ENCODE data around the gene KCNMA1. TPM values are rescaled to one million over a fixed set of nuclear protein-coding genes. Genes with fewer than 3 reads are reported as not detected.

The KCNMA1 gene
- total RNA-seq, 1 experiment from 2014 or later, result 143 TPM

GRCh38 chr10:77380723-77381122, 256.9 kb downstream of the KCNMA1 start:
- Histone ChIP-seq H3F3A (ENCODE audit: low read length, unreplicated experiment) (no peaks in the 10 kb centered on the region), H3K4me2 (ENCODE audit: low read length) (no peak overlapping the region), H3K9me3 (ENCODE audit: low read length) (no peaks in the 10 kb centered on the region), H4K20me1 (ENCODE audit: low read length) (no peaks in the 10 kb centered on the region), H3K9ac (ENCODE audit: low read length) (no peak overlapping the region), H3K9me2 (replicated peaks; ENCODE audit: low read length) (no peaks in the 10 kb centered on the region), H3K4me3 (ENCODE audit: low read length) (no peak overlapping the region), H3K36me3 (ENCODE audit: low read depth, low read length) (no peaks in the 10 kb centered on the region), H3K27ac (ENCODE audit: low read length) (no peak overlapping the region), H3K27me3 (ENCODE audit: low read length) (no peaks in the 10 kb centered on the region), H2AFZ (ENCODE audit: low read length) (no peak overlapping the region), H3K79me2 (ENCODE audit: low read length) (0 out of 2 replicates have a peak, but pooled peaks cover under 1% of the 10 kb centered on the region), H3K4me1 (ENCODE audit: insufficient read depth, low read length) (peaks cover under 1% of the 10 kb centered on the region; the same call in 1 of the 2 replicates)
- no TSS peak for BruUV-seq (replicated peaks)
- no peak for DNase-seq
- POLR2A ChIA-PET (ENCODE audit: unreplicated experiment), result interaction anchor here (1.0 kb wide), 1 partner anchor 10 kb away, joined by 3 read pairs; no protein-coding TSS in a partner anchor
- TF ChIP-seq CTCF (conservative IDR thresholded peaks at IDR 0.05; ENCODE audit: low read depth, low read length) (no peak), EZH2 (IDR thresholded peaks at IDR 0.05; ENCODE audit: low read length, unreplicated experiment) (no peak), EZH2phosphoT487 (IDR thresholded peaks at IDR 0.05; ENCODE audit: borderline replicate concordance, low read length) (no peak)
- intact Hi-C loops (cut with micrococcal nuclease), result no loop called here
- ATAC-seq, result no peak
- CTCF ChIA-PET, result no interaction called here

DNA sequence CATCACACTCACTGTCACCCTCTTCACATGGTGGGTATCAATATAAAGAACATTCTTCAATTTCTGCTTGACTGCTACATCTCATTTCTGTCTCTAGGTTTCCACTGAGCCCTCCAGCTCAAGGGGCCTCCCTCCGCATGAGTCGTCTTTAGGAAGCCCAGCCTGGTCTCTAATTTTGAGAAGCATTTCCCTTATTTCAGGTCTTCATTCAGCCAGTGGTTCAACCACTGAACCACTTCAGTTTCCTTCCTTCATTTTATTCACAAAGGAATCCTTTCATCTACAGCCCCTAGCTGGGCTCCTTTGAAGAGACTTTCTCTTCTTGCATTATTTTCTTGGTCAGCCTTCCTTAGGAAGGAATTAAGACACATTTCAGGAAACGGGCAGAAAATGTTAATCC, 257.4 kb downstream of the KCNMA1 start:
- Histone ChIP-seq H3K4me1 (ENCODE audit: insufficient read depth, low read length) (no peaks in the 10 kb centered on the region), H3F3A (ENCODE audit: low read length, unreplicated experiment) (no peaks in the 10 kb centered on the region), H4K20me1 (ENCODE audit: low read length) (no peaks in the 10 kb centered on the region), H3K4me2 (ENCODE audit: low read length) (no peak overlapping the region), H3K9ac (ENCODE audit: low read length) (no peak overlapping the region), H3K4me3 (ENCODE audit: low read length) (no peak overlapping the region), H3K36me3 (ENCODE audit: low read depth, low read length) (no peaks in the 10 kb centered on the region), H3K79me2 (ENCODE audit: low read length) (no peaks in the 10 kb centered on the region), H3K9me3 (ENCODE audit: low read length) (no peaks in the 10 kb centered on the region), H2AFZ (ENCODE audit: low read length) (no peak overlapping the region), H3K9me2 (replicated peaks; ENCODE audit: low read length) (no peaks in the 10 kb centered on the region), H3K27me3 (ENCODE audit: low read length) (no peaks in the 10 kb centered on the region), H3K27ac (ENCODE audit: low read length) (no peak overlapping the region)
- DNase-seq, result no peak
- CTCF ChIA-PET, result no interaction called here
- intact Hi-C loops (cut with micrococcal nuclease), result no loop called here
- TF ChIP-seq EZH2phosphoT487 (IDR thresholded peaks at IDR 0.05; ENCODE audit: borderline replicate concordance, low read length) (no peak), CTCF (conservative IDR thresholded peaks at IDR 0.05; ENCODE audit: low read depth, low read length) (no peak), EZH2 (IDR thresholded peaks at IDR 0.05; ENCODE audit: low read length, unreplicated experiment) (no peak)
- POLR2A ChIA-PET (ENCODE audit: unreplicated experiment), result interaction anchor here (1.0 kb wide), 1 partner anchor 10 kb away, joined by 3 read pairs; no protein-coding TSS in a partner anchor
- BruUV-seq (replicated peaks), result no TSS peak
- no peak for ATAC-seq

DNA sequence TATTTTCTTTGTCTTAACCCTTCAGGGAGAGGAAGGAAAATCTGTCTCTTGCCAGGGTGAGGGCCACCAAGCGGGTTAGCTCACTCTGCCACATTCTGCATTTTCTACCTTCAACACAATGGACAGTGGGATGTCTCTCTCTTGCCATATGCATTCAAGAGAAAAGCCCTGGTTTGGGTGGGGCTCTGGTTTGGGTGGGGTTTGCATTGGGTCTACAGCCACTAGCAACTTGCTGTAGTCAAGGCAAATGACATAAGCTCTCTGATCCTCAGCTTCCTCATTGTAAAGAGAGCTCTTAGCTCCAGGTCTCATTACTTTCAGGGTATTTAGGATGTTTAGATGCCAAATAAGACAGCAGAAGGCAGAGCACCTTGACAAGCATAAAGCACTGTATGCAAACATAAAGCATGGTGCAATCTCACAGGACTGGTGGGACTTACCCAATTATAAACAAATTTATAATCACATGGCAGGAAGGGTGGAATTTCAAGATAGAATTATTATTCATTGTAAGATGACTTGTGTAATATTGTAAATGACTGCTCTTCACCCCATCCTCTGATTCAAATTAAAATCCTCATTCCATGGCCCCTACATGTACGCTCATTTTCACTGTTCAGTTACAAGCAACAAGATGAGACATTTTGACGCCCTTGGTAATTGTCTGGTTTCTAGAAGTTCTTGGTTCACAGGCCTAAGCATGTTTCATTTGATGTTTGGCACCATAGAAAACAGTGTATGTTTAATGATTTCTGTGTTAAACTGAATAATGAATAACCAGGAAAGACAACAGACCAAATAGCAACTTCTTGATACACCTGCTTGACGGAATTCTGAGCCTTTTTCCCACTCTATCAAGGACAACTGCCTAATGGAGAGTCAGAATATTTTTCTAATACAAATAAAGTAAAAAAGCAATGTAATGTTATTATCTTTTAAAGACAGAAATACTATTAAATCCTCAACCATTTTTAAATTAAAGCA, 258.9 kb downstream of the KCNMA1 start:
- CTCF ChIA-PET, result no interaction called here
- no peak overlapping the region for H3K27ac ChIP-seq (ENCODE audit: low read length)

More for the DNA sequence above, 258.9 kb downstream of the KCNMA1 start:
- POLR2A ChIA-PET (ENCODE audit: unreplicated experiment), result interaction anchor here (0.5 kb wide), 1 partner anchor 21 kb away, joined by 4 read pairs; no protein-coding TSS in a partner anchor
- Histone ChIP-seq H3K79me2 (ENCODE audit: low read length) (no peaks in the 10 kb centered on the region), H2AFZ (ENCODE audit: low read length) (no peak overlapping the region), H3K9me2 (replicated peaks; ENCODE audit: low read length) (no peaks in the 10 kb centered on the region), H3K36me3 (ENCODE audit: low read depth, low read length) (peaks cover 7% of the 10 kb centered on the region), H3K9me3 (ENCODE audit: low read length) (no peaks in the 10 kb centered on the region), H3K9ac (ENCODE audit: low read length) (no peak overlapping the region), H3K4me3 (ENCODE audit: low read length) (no peak overlapping the region), H3F3A (ENCODE audit: low read length, unreplicated experiment) (no peaks in the 10 kb centered on the region), H3K4me1 (ENCODE audit: insufficient read depth, low read length) (no peaks in the 10 kb centered on the region), H3K4me2 (ENCODE audit: low read length) (no peak overlapping the region), H4K20me1 (ENCODE audit: low read length) (no peaks in the 10 kb centered on the region), H3K27me3 (ENCODE audit: low read length) (no peaks in the 10 kb centered on the region)
- TF ChIP-seq CTCF (conservative IDR thresholded peaks at IDR 0.05; ENCODE audit: low read depth, low read length) (no peak), EZH2phosphoT487 (IDR thresholded peaks at IDR 0.05; ENCODE audit: borderline replicate concordance, low read length) (no peak)
- no peak for ATAC-seq
- intact Hi-C loops (cut with micrococcal nuclease), result no loop called here
- DNase-seq, result no peak
- no TSS peak for BruUV-seq (replicated peaks)

Measured in PC-3 (cell line).